Inflammatory macrophage treated with lipopolysaccharide for 1 hour (primary cell): ENCODE measurements around the gene CDNF.

Source experiments
- DNase-seq, 2 donors: peaks; one replicate each; pipeline ENCODE4 v3.0.0-alpha.2; 2020 to 2022

Gene CDNF

GRCh38 chr10:14784459-14785055 lies 53.3 kb downstream of the CDNF start:
- DNase-seq, result no peak

- DNase-seq, result no peak
Observed at GRCh38 chr10:14782691-14783363, 55.0 kb downstream of the CDNF start.

- no peak for DNase-seq
Observed at GRCh38 chr10:14781763-14782162, 56.1 kb downstream of the CDNF start.

- DNase-seq, result no peak
Observed at GRCh38 chr10:14779001-14779651, 58.7 kb downstream of the CDNF start.

GRCh38 chr10:14776546-14776945 lies 61.3 kb downstream of the CDNF start:
- no peak for DNase-seq

GRCh38 chr10:14775656-14776055 lies 62.2 kb downstream of the CDNF start:
- no peak for DNase-seq

- DNase-seq, result no peak
Observed at GRCh38 chr10:14774797-14775196, 63.0 kb downstream of the CDNF start, which contains the start of gene FAM107B. Gene FAM107B (minus strand): TSS chr10:14774897. CDS start chr10:14774663, 234 bp downstream.

GRCh38 chr10:14774214-14774580 lies 63.6 kb downstream of the CDNF start:
- no peak for DNase-seq

- no peak for DNase-seq
Observed at GRCh38 chr10:14773551-14774213, 64.2 kb downstream of the CDNF start.

- no peak for DNase-seq
Observed at GRCh38 chr10:14772399-14772798, 65.4 kb downstream of the CDNF start.

- no peak for DNase-seq
Observed at GRCh38 chr10:14770927-14771326, 66.9 kb downstream of the CDNF start.
